ENCODE results near the gene TCF7L1. TPM values are rescaled to one million over a fixed set of nuclear protein-coding genes. Genes with fewer than 3 reads are reported as not detected.
A peak's percentile ranks its signal among the peaks of the same experiment; 100 is the strongest.

The TCF7L1 gene
- total and polyA plus RNA-seq, 2 experiments from 2014 or later = 0.65 to 1.8 TPM

DNA sequence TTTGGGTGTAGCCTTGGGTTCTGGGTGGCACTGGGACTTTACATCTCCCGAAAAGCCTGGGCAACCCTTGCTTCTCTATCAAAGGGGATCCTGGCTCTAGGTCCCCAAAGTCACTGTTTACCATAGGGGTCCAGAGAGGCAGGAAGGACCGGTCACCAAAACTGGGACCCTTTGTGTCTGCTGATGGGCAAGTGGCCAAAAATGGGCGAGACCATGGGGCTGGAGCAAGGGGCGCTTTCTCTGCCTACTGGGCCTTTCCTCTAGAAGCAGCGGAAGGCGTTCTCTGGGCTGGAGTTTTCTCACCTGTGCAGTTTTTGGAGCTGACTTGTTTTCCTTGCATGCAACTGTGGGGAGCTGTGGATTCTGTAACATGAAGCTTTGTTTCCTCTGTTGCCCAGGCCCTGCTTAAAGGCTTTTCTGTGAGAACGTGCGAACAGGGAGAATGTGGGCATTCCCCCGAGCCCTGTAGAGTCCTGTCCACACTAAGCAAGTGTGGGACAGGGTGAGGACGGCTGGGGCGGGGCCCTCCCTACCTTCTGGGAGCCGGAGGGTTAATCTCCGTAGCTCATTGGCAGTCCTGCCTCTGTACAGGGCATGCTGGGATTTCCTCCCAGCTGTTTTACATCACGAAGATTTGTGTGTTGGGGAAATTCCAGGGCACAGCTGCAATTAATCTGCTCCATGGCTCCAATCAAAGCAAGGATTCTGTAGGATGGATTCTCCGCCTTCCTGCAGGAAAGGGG is 144.4 kb downstream of the TCF7L1 start:
- peak overlapping the region; percentile 87 for H2AFZ ChIP-seq
- no peaks in the 10 kb centered on the region for H3K79me2 ChIP-seq (ENCODE audit: insufficient read depth)
- H3K27ac ChIP-seq = peak overlapping the region; percentile 62
- peaks cover 24% of the 10 kb centered on the region; the same call in 1 of the 2 replicates for H3F3A ChIP-seq (ENCODE audit: insufficient read depth)
- H3K4me3 ChIP-seq = peak overlapping the region; percentile 73
- no peaks in the 10 kb centered on the region for H4K20me1 ChIP-seq (ENCODE audit: insufficient read depth)
- peaks cover 41% of the 10 kb centered on the region for H3K4me1 ChIP-seq (ENCODE audit: insufficient read depth)
- H3K9ac ChIP-seq = peak overlapping the region; percentile 37; the same call in 1 of the 2 replicates
- no peaks in the 10 kb centered on the region for H3K9me3 ChIP-seq (ENCODE audit: low read depth)
- DNase-seq = peak; percentile 88
- in situ Hi-C loops (cut with MboI) = loop anchor here (25.0 kb wide), 1 partner anchor 790 kb away; no protein-coding TSS in a partner anchor
- peak overlapping the region; percentile 99 for H3K4me2 ChIP-seq (ENCODE audit: unreplicated experiment)
- WGBS, 2 experiments (ENCODE audit: low coverage in 1 of 2, low lambda C conversion rate in 2 of 2, missing lambda C conversion rate in 2 of 2) = 5 to 8% methylated on average over 15 of the region's 15 CpGs
- no peaks in the 10 kb centered on the region for H3K9me2 ChIP-seq (ENCODE audit: insufficient read depth)
- TF ChIP-seq EZH2 (IDR thresholded peaks at IDR 0.05; ENCODE audit: insufficient read depth, poor library complexity, severe bottlenecking) (no peak), EZH2phosphoT487 (IDR thresholded peaks at IDR 0.05; ENCODE audit: insufficient read depth, low read depth) (no peak)
- H3K27me3 ChIP-seq (replicated peaks; ENCODE audit: insufficient read depth) = no peaks in the 10 kb centered on the region
- H3K36me3 ChIP-seq (ENCODE audit: low read depth) = no peaks in the 10 kb centered on the region

DNA sequence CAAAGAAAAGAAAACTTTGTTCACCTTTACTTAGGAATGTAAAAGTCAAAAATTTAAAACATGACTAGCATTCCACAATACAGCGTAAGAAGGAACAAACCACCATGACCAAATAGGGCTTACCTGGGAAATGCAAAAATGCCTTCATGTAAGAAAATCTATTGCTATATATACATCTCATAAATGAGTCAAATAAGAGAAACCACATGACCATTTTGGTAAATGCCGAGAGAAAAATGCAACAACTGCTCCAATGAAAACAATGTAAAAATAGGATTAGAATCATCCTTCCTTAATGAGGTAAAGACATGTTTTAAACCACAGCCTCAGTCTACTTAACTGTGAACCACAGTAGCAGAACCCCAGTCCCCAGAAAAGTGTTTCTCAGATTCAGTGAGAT is 145.2 kb downstream of the TCF7L1 start:
- H2AFZ ChIP-seq = no peak overlapping the region
- peaks cover 24% of the 10 kb centered on the region; the same call in 1 of the 2 replicates for H3F3A ChIP-seq (ENCODE audit: insufficient read depth)
- peak overlapping the region; percentile 73 for H3K4me3 ChIP-seq
- DNase-seq = peak; percentile 68
- H3K9me2 ChIP-seq (ENCODE audit: insufficient read depth) = no peaks in the 10 kb centered on the region
- no peaks in the 10 kb centered on the region for H3K9me3 ChIP-seq (ENCODE audit: low read depth)
- H3K4me2 ChIP-seq (ENCODE audit: unreplicated experiment) = peak overlapping the region; percentile 99
- H3K79me2 ChIP-seq (ENCODE audit: insufficient read depth) = no peaks in the 10 kb centered on the region
- no peaks in the 10 kb centered on the region for H4K20me1 ChIP-seq (ENCODE audit: insufficient read depth)
- peaks cover 41% of the 10 kb centered on the region for H3K4me1 ChIP-seq (ENCODE audit: insufficient read depth)
- 9 to 13% methylated on average over 2 of the region's 2 CpGs for WGBS, 2 experiments (ENCODE audit: low coverage in 1 of 2, low lambda C conversion rate in 2 of 2, missing lambda C conversion rate in 2 of 2)
- H3K27ac ChIP-seq = peak overlapping the region; percentile 62
- TF ChIP-seq EZH2 (IDR thresholded peaks at IDR 0.05; ENCODE audit: insufficient read depth, poor library complexity, severe bottlenecking) = no peak
- TF ChIP-seq EZH2phosphoT487 (IDR thresholded peaks at IDR 0.05; ENCODE audit: insufficient read depth, low read depth) = no peak
- H3K27me3 ChIP-seq (replicated peaks; ENCODE audit: insufficient read depth) = no peaks in the 10 kb centered on the region
- H3K9ac ChIP-seq = peak overlapping the region; percentile 37; the same call in 1 of the 2 replicates
- in situ Hi-C loops (cut with MboI) = loop anchor here (25.0 kb wide), 1 partner anchor 791 kb away; no protein-coding TSS in a partner anchor
- no peaks in the 10 kb centered on the region for H3K36me3 ChIP-seq (ENCODE audit: low read depth)

DNA sequence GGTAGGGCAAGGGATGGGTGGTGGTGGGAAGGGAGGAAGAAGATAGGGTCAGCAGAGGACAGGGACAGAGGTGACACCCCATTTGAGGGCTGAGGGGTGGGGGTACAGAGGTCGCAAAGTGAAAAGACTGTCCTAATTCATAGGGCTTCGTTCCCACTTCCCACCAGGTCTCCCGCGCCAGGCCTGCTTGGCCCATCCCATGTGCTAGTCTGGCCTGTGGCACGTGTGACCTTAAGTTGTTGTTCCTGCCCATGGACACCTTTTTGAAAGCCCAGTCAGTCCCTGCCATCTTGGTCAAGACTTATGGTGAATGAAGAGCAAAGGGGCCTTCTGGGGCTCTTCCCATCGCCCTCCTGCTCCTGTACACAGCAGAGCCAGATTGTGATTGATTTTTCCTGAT is 148.4 kb downstream of the TCF7L1 start:
- 82 to 93% methylated on average over 6 of the region's 6 CpGs for WGBS, 2 experiments (ENCODE audit: low coverage in 1 of 2, low lambda C conversion rate in 2 of 2, missing lambda C conversion rate in 2 of 2)
- no peak overlapping the region for H3K4me2 ChIP-seq (ENCODE audit: unreplicated experiment)
- H4K20me1 ChIP-seq (ENCODE audit: insufficient read depth) = no peaks in the 10 kb centered on the region
- in situ Hi-C loops (cut with MboI) = loop anchor here (10.0 to 25.0 kb wide), 2 partner anchors 157 to 794 kb away; no protein-coding TSS in a partner anchor
- no peaks in the 10 kb centered on the region for H3K9me2 ChIP-seq (ENCODE audit: insufficient read depth)
- DNase-seq = no peak
- no peaks in the 10 kb centered on the region for H3K27me3 ChIP-seq (replicated peaks; ENCODE audit: insufficient read depth)
- H3K36me3 ChIP-seq (ENCODE audit: low read depth) = no peaks in the 10 kb centered on the region
- no peak overlapping the region for H3K4me3 ChIP-seq
- H3K79me2 ChIP-seq (ENCODE audit: insufficient read depth) = no peaks in the 10 kb centered on the region
- no peaks in the 10 kb centered on the region for H3K9me3 ChIP-seq (ENCODE audit: low read depth)
- peaks cover 9% of the 10 kb centered on the region; the same call in 1 of the 2 replicates for H3F3A ChIP-seq (ENCODE audit: insufficient read depth)
- TF ChIP-seq EZH2 (IDR thresholded peaks at IDR 0.05; ENCODE audit: insufficient read depth, poor library complexity, severe bottlenecking) (no peak), EZH2phosphoT487 (IDR thresholded peaks at IDR 0.05; ENCODE audit: insufficient read depth, low read depth) (no peak)
- no peak overlapping the region for H2AFZ ChIP-seq
- H3K27ac ChIP-seq = no peak overlapping the region
- no peak overlapping the region for H3K9ac ChIP-seq
- H3K4me1 ChIP-seq (ENCODE audit: insufficient read depth) = peaks cover 24% of the 10 kb centered on the region

DNA sequence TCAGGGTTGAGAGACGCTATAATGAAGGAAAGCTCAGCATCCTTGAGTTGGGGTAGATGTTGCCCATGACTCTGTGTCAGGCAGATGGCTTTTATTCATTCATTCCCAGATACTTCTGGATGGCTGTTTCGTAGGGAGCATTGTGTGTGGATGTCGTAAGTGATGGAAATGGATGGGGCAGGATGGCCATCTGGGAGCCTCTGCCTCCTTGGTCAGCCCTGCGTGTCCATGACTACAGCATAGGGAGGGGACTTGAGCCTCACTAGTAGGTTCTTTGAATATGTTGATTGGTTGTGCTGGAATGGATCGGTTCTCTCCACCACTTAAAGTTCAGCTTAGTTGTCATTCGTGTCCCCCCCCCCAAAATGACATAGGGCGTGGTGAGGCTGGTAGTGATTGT is 149.7 kb downstream of the TCF7L1 start:
- H3K9me3 ChIP-seq (ENCODE audit: low read depth) = no peaks in the 10 kb centered on the region
- H3K79me2 ChIP-seq (ENCODE audit: insufficient read depth) = no peaks in the 10 kb centered on the region
- H3F3A ChIP-seq (ENCODE audit: insufficient read depth) = peaks cover 14% of the 10 kb centered on the region; the same call in 1 of the 2 replicates
- no peaks in the 10 kb centered on the region for H3K9me2 ChIP-seq (ENCODE audit: insufficient read depth)
- H3K4me2 ChIP-seq (ENCODE audit: unreplicated experiment) = no peak overlapping the region
- no peak overlapping the region for H3K9ac ChIP-seq
- H3K4me1 ChIP-seq (ENCODE audit: insufficient read depth) = peaks cover 12% of the 10 kb centered on the region
- H3K4me3 ChIP-seq = no peak overlapping the region
- no peak for TF ChIP-seq EZH2phosphoT487 (IDR thresholded peaks at IDR 0.05; ENCODE audit: insufficient read depth, low read depth)
- TF ChIP-seq EZH2 (IDR thresholded peaks at IDR 0.05; ENCODE audit: insufficient read depth, poor library complexity, severe bottlenecking) = no peak
- H3K36me3 ChIP-seq (ENCODE audit: low read depth) = no peaks in the 10 kb centered on the region
- H4K20me1 ChIP-seq (ENCODE audit: insufficient read depth) = no peaks in the 10 kb centered on the region
- H3K27me3 ChIP-seq (replicated peaks; ENCODE audit: insufficient read depth) = no peaks in the 10 kb centered on the region
- in situ Hi-C loops (cut with MboI) = loop anchor here (10.0 to 25.0 kb wide), 2 partner anchors 158 to 796 kb away; no protein-coding TSS in a partner anchor
- H3K27ac ChIP-seq = no peak overlapping the region
- WGBS, 2 experiments (ENCODE audit: low coverage in 1 of 2, low lambda C conversion rate in 2 of 2, missing lambda C conversion rate in 2 of 2) = 96 to 98% methylated on average over 7 of the region's 7 CpGs
- no peak overlapping the region for H2AFZ ChIP-seq
- no peak for DNase-seq

All from GM23248 (cell line).